HCT116 (cell line): Measurements from ENCODE around the gene FAM162A. TPM values are rescaled to one million over a fixed set of nuclear protein-coding genes. Genes with fewer than 3 reads are reported as not detected.

ENCODE experiments used
- ATAC-seq: fragments of 200-7000 bp; cut with Tn5 transposase; 2 replicates; pipeline ENCODE4 v1.9.1; 2020; ENCODE audit warnings: mild to moderate bottlenecking, moderate library complexity
- BruUV-seq: library from RNA; stranded (reverse); fragments of 400-500 nt; replicated peaks from 2 replicates; lab custom pipeline; 2021; lab: Mats Ljungman, UMichigan
- CTCF ChIA-PET: fragments of 300-600 bp; sonication (Branson Sonifier 250); formaldehyde crosslinking; loops from one replicate; lab custom pipeline; 2021; ENCODE audit warnings: antibody characterized with exemption; lab: Charles Lee
- POLR2A ChIA-PET: fragments of 300-600, 350-600 bp; sonication (Branson Sonifier 250); formaldehyde crosslinking; loops from one replicate; lab custom pipeline; 2021; ENCODE audit warnings: antibody characterized with exemption; lab: Charles Lee
- RAD21 ChIA-PET, 2 experiments: fragments of 300-600 bp; sonication (Branson Sonifier 250); formaldehyde crosslinking; loops; one replicate each; lab custom pipeline; 2023; ENCODE audit warnings: low total read pairs in 2 of 2; ENCODE audit not compliant: uncharacterized antibody in 2 of 2, unreplicated experiment in 2 of 2, low non-redundant PET in 1 of 2; lab: Charles Lee
- DNase-seq: peaks from one replicate; pipeline ENCODE4 v3.0.0-alpha.2; 2010; ENCODE audit warnings: low read depth, low spot score
- H2AFZ ChIP-seq: fragments of 200-600 bp; shearing (Covaris generic), sonication (generic); 2 replicates; pipeline ENCODE4 v1.6.1; 2017; ENCODE audit warnings: low read depth, mixed run types, mixed read lengths, antibody characterized with exemption, low read length; ENCODE audit not compliant: poor library complexity, severe bottlenecking
- H3K27ac ChIP-seq: 2 replicates; pipeline ENCODE4 v1.5.1; 2012; ENCODE audit warnings: low read depth, low read length
- H3K27me3 ChIP-seq: fragments of 200-600 bp; sonication (generic); 2 replicates; pipeline ENCODE4 v1.6.1; 2016; ENCODE audit warnings: mixed run types, low read length, mixed read lengths; ENCODE audit not compliant: insufficient read depth
- H3K36me3 ChIP-seq, 2 experiments: fragments of 200-500 bp in 1 of 2; fragments of 200-600 bp in 1 of 2; sonication (Bioruptor generic) in 1 of 2; sonication (generic) in 1 of 2; 2 replicates each; pipeline versions ENCODE4 v1.5.1 to v1.6.1; 2014 to 2016; ENCODE audit warnings: low read length in 2 of 2, inconsistent platforms in 1 of 2, mixed read lengths in 1 of 2, mixed run types in 1 of 2; ENCODE audit not compliant: insufficient read depth in 2 of 2, control insufficient read depth in 1 of 2
- H3K4me1 ChIP-seq, 2 experiments: fragments of 200-600 bp in 1 of 2; sonication (generic) in 1 of 2; 2 replicates each; pipeline versions ENCODE4 v1.5.1 to v1.6.1; 2012 to 2017; ENCODE audit warnings: low read length in 2 of 2, inconsistent platforms in 1 of 2, mild to moderate bottlenecking in 1 of 2, mixed read lengths in 1 of 2, mixed run types in 1 of 2, moderate library complexity in 1 of 2; ENCODE audit not compliant: insufficient read depth in 2 of 2, control insufficient read depth in 1 of 2
- H3K4me2 ChIP-seq: fragments of 200-600 bp; sonication (generic); 2 replicates; pipeline ENCODE4 v1.6.1; 2017; ENCODE audit warnings: mixed run types, low read length, mixed read lengths
- H3K4me3 ChIP-seq, 2 experiments: fragments of 200-600 bp in 1 of 2; sonication (generic) in 1 of 2; replicated peaks in 1 of 2; 2 replicates each; pipeline ENCODE4 v1.5.1; 2011 to 2016; ENCODE audit warnings: low read length in 2 of 2, control low read depth in 1 of 2, low read depth in 1 of 2, mild to moderate bottlenecking in 1 of 2, mixed read lengths in 1 of 2, mixed run types in 1 of 2
- H3K79me2 ChIP-seq: fragments of 200-600 bp; sonication (generic); 2 replicates; pipeline ENCODE4 v1.6.1; 2017; ENCODE audit warnings: mild to moderate bottlenecking, mixed run types, low read length, moderate library complexity, mixed read lengths; ENCODE audit not compliant: insufficient read depth
- H3K9ac ChIP-seq: fragments of 200-600 bp; sonication (generic); 2 replicates; pipeline ENCODE4 v1.6.1; 2016; ENCODE audit warnings: low read length, mixed read lengths
- H3K9me2 ChIP-seq: fragments of 200-600 bp; sonication (generic), shearing (Covaris generic); 2 replicates; pipeline ENCODE4 v1.6.1; 2017; ENCODE audit warnings: mixed run types, mild to moderate bottlenecking, moderate library complexity; ENCODE audit not compliant: insufficient read depth
- H3K9me3 ChIP-seq, 2 experiments: fragments of 200-500 bp in 1 of 2; fragments of 200-600 bp in 1 of 2; sonication (Bioruptor generic) in 1 of 2; sonication (generic) in 1 of 2; 2 replicates each; pipeline ENCODE4 v1.6.1; 2014 to 2017; ENCODE audit warnings: low read length in 2 of 2, mixed read lengths in 2 of 2, inconsistent platforms in 1 of 2, low read depth in 1 of 2, mild to moderate bottlenecking in 1 of 2, mixed run types in 1 of 2, moderate library complexity in 1 of 2; ENCODE audit not compliant: control insufficient read depth in 1 of 2, insufficient read depth in 1 of 2
- H4K20me1 ChIP-seq: fragments of 200-600 bp; sonication (generic), shearing (Covaris generic); 2 replicates; pipeline ENCODE4 v1.6.1; 2017; ENCODE audit warnings: mixed run types, mild to moderate bottlenecking, moderate library complexity; ENCODE audit not compliant: insufficient read depth
- CEBPB ChIP-seq: IDR thresholded peaks from 2 replicates; pipeline ENCODE4 v1.6.1; 2012; ENCODE audit warnings: low read depth
- CTCF ChIP-seq, 3 experiments: fragments of 200-600 bp in 1 of 3; sonication (generic) in 1 of 3; IDR thresholded peaks in 2 of 3; conservative IDR thresholded peaks in 1 of 3; 2 replicates each; pipeline ENCODE4 v1.5.1; 2012 to 2017; ENCODE audit warnings: low read depth in 2 of 3, low read length in 2 of 3, antibody characterized with exemption in 1 of 3, borderline replicate concordance in 1 of 3, control low read depth in 1 of 3, mild to moderate bottlenecking in 1 of 3, mixed read lengths in 1 of 3, mixed run types in 1 of 3, moderate library complexity in 1 of 3; ENCODE audit not compliant: insufficient read depth in 1 of 3
- ELF1 ChIP-seq: IDR thresholded peaks from 2 replicates; pipeline ENCODE4 v1.6.1; 2012; ENCODE audit warnings: low read depth, borderline replicate concordance
- EZH2 ChIP-seq: fragments of 200-600 bp; sonication (generic); IDR thresholded peaks from 2 replicates; pipeline ENCODE4 v1.6.1; 2017; ENCODE audit warnings: antibody characterized with exemption, mixed run types
- JUND ChIP-seq: IDR thresholded peaks from 2 replicates; pipeline ENCODE4 v1.6.1; 2012
- POLR2AphosphoS5 ChIP-seq: IDR thresholded peaks from 2 replicates; pipeline ENCODE4 v1.6.1; 2011; ENCODE audit warnings: mild to moderate bottlenecking, low read depth, low read length, moderate library complexity
- REST ChIP-seq: IDR thresholded peaks from 2 replicates; pipeline ENCODE4 v1.6.1; 2012; ENCODE audit warnings: low read depth
- SIN3A ChIP-seq: IDR thresholded peaks from 2 replicates; pipeline ENCODE4 v1.6.1; 2012; ENCODE audit warnings: low read depth
- SP1 ChIP-seq: IDR thresholded peaks from 2 replicates; pipeline ENCODE4 v1.6.1; 2012; ENCODE audit warnings: low read depth
- SRF ChIP-seq: IDR thresholded peaks from 2 replicates; pipeline ENCODE4 v1.6.1; 2012; ENCODE audit warnings: low read depth
- intact Hi-C: fragments of 100-400 bp; cut with micrococcal nuclease; formaldehyde crosslinking; loops from 2 replicates; pipeline ENCODE4 v1.10.0; 2022
- total RNA-seq: library from RNA; stranded (reverse); gene quantifications from one replicate; pipeline ENCODE4 v1.2.1, GENCODE V29; 2021; ENCODE audit not compliant: unreplicated experiment

FAM162A gene
- total RNA-seq, 1 experiment from 2014 or later, result 74.1 TPM

GRCh38 chr3:122407946-122408345 lies 24.0 kb downstream of the FAM162A start:
- Histone ChIP-seq H2AFZ (no peak overlapping the region), H3K27me3 (no peaks in the 10 kb centered on the region)
- CTCF ChIA-PET, result no interaction called here
- TF ChIP-seq SIN3A, result no peak
- TF ChIP-seq, all 23 proteins: peak for 0
- Histone ChIP-seq H3K27ac (no peak overlapping the region), H3K4me3 (no peak overlapping the region), H3K4me2 (no peak overlapping the region), H4K20me1 (no peaks in the 10 kb centered on the region), H3K79me2 (no peaks in the 10 kb centered on the region), H3K9ac (no peak overlapping the region), H3K36me3 (peaks cover 31 to 42% of the 10 kb centered on the region in 2 experiments), H3K9me2 (no peaks in the 10 kb centered on the region), H3K4me1 (no peaks in the 10 kb centered on the region), H3K9me3 (no peaks in the 10 kb centered on the region)
- BruUV-seq, result no TSS peak
- ChIA-PET POLR2A (interaction anchor here (1.2 kb wide), 1 partner anchor 24 kb away, joined by 5 read pairs; the partner anchor contains the start of gene FAM162A), RAD21 (no interaction called here)
- no peak for ATAC-seq
- DNase-seq, result no peak
- intact Hi-C loops, result no loop called here

GRCh38 chr3:122409446-122409845 lies 25.5 kb downstream of the FAM162A start:
- H3K79me2 ChIP-seq, result peaks cover 7% of the 10 kb centered on the region
- ATAC-seq (no peak), DNase-seq (no peak)
- no peak overlapping the region for H3K4me3 ChIP-seq
- POLR2A ChIA-PET, result interaction anchor here (0.6 kb wide), 1 partner anchor 23 kb away, joined by 4 read pairs; no protein-coding TSS in a partner anchor
- no peak overlapping the region for H2AFZ ChIP-seq
- RAD21 ChIA-PET, result no interaction called here
- no peaks in the 10 kb centered on the region for H3K4me1 ChIP-seq
- no peaks in the 10 kb centered on the region for H3K27me3 ChIP-seq
- H3K9me3 ChIP-seq, result no peaks in the 10 kb centered on the region
- no peak overlapping the region for H3K27ac ChIP-seq
- CTCF ChIA-PET, result no interaction called here
- no peak for TF ChIP-seq ELF1
- no peak for TF ChIP-seq POLR2AphosphoS5
- no peak for TF ChIP-seq SP1
- TF ChIP-seq SRF, result no peak
- TF ChIP-seq REST, result no peak
- no peak for TF ChIP-seq JUND
- TF ChIP-seq CTCF (IDR thresholded peaks at IDR 0.05 in 2 of 3, conservative IDR thresholded peaks at IDR 0.05 in 1 of 3; ENCODE audit: borderline replicate concordance in 1 of 3, insufficient read depth in 1 of 3, low read depth in 2 of 3, low read length in 2 of 3), result no peak
- TF ChIP-seq EZH2, result no peak
- TF ChIP-seq CEBPB, result no peak
- no peaks in the 10 kb centered on the region for H3K9me2 ChIP-seq
- intact Hi-C loops, result no loop called here
- no peaks in the 10 kb centered on the region for H4K20me1 ChIP-seq
- no peak overlapping the region for H3K9ac ChIP-seq
- H3K4me2 ChIP-seq, result no peak overlapping the region
- BruUV-seq, result no TSS peak
- H3K36me3 ChIP-seq, result peaks cover 28 to 33% of the 10 kb centered on the region in 2 experiments
